ENCODE results near the gene TET2.
"Not testable (repeated sequence)": the region's sequence is repeated elsewhere in the genome, so short reads cannot be mapped to it uniquely, and the experiment has no call there.

The TET2 gene

DNA sequence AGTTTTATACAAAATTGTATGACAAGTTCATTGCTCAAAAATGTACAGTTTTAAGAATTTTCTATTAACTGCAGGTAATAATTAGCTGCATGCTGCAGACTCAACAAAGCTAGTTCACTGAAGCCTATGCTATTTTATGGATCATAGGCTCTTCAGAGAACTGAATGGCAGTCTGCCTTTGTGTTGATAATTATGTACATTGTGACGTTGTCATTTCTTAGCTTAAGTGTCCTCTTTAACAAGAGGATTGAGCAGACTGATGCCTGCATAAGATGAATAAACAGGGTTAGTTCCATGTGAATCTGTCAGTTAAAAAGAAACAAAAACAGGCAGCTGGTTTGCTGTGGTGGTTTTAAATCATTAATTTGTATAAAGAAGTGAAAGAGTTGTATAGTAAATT, 131.0 kb downstream of the TET2 start:
- DNase-seq (ENCODE audit: insufficient read length, low spot score), result no peak

DNA sequence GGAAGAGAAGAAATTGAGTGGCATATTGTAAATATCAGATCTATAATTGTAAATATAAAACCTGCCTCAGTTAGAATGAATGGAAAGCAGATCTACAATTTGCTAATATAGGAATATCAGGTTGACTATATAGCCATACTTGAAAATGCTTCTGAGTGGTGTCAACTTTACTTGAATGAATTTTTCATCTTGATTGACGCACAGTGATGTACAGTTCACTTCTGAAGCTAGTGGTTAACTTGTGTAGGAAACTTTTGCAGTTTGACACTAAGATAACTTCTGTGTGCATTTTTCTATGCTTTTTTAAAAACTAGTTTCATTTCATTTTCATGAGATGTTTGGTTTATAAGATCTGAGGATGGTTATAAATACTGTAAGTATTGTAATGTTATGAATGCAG, 132.6 kb downstream of the TET2 start:
- DNase-seq (ENCODE audit: insufficient read length, low spot score) (no peak), FAIRE-seq (no peak)

More for the DNA sequence above, 131.0 kb downstream of the TET2 start:
- no peak for FAIRE-seq

DNA sequence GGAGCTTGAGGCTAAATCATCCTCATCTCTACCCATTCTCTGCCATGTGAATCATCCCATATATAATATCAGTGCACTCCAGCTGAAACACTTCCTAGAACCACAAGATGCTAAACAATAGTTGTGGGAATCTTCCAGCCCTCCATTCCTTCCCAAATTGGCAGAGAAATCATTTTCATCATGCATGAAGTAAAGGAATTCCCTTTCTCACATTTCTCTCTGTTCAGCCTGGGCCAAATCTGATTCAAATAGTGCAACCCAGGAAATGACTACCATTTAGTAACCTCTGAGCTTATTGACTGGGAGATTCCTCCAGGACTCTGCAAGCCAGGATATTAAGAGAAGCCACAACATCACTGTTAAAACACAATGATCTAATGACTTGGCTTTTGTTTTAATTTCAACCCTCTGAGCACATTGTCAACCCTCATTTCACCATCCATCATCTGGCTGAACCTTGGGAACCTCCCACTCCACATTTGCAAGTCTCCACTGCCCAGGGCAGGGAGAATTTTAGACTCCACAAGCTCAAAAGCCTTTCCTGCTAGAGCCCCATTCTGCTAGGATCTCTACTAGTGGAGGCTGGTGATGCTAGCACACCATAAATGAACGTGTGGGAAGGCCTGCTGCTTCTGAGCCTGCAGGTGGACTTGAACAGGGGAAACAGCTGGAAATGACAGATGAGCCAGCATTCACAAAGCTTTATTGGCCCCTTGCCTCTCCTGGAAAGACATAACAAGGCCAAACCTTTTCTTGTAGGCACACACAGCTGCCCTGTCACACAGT, 133.9 kb downstream of the TET2 start:
- DNase-seq (ENCODE audit: insufficient read length, low spot score), result no peak
- FAIRE-seq, result no peak

DNA sequence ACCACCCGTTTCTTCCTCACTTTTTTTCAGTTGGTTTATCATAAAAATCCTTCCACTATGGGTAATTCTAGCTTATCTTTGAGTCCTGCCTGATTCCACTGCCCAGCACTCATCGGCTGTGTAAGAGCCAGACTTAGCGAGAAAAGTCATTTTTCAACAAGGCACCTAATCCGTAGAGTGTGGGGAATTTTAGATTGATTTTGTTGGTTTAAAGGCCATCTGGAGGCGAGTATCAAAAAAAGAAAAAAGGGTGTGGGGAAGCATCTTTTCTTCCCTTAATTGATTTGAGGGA, 134.4 kb downstream of the TET2 start:
- no peak for DNase-seq (ENCODE audit: insufficient read length, low spot score)
- no peak for FAIRE-seq

DNA sequence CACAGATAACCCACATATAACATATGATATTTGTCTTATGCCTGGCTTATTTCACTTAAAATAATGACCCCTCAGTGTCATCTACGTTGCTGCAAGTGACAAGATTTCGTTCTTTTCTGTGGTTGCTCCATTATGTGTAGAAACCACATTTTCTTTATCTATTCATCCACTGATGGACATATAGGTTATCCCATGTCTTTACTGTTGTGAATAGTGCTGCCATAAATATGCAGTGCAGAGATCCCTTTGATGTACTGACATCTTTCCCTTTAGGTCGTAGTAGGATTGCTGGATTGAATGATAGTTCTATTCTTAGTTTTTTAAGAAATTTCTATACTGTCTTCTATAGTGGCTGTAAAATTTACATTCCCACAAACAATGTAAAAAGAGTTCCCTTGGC, 135.8 kb downstream of the TET2 start:
- DNase-seq (ENCODE audit: insufficient read length, low spot score), result no peak
- no peak for FAIRE-seq

DNA sequence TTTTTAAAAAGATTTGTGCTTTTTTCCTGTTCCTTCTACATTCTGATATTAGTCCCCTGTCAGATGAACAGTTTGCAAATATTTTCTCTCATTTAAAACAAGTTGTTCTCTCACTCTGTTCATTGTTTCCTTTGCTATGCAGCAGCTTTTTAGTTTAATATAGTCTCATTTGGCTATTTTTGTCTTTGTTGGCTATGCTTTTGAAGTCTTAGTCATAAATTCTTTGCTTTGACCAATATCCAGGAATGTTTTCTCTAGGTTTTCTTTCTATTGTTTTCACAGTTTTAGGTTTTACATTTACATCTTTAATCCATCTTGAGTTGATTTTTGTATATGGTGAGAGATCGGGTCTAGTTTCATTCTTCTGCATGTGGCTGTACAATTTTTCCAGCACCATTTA, 136.8 kb downstream of the TET2 start:
- DNase-seq (ENCODE audit: insufficient read length, low spot score), result no peak
- no peak for FAIRE-seq

DNA sequence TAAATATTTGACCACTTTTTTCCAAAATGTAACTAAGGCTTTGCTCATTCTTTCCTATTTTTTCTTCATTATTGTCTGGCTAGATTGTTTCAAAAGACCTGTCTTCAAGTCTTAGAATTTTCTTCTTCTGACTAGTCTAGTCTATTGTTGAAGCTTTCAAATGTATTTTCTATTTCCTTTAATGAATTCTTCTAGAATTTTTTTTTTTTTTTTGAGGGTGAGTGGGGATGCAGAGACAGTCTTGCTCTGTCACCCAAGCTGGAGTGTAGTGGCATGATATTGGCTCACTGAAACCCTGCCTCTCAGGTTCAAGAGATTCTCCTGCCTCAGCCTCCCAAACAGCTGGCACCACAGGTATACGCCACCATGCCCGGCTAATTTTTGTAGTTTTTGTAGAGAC, 141.4 kb downstream of the TET2 start:
- FAIRE-seq (no peak), DNase-seq (ENCODE audit: insufficient read length, low spot score) (no peak)

DNA sequence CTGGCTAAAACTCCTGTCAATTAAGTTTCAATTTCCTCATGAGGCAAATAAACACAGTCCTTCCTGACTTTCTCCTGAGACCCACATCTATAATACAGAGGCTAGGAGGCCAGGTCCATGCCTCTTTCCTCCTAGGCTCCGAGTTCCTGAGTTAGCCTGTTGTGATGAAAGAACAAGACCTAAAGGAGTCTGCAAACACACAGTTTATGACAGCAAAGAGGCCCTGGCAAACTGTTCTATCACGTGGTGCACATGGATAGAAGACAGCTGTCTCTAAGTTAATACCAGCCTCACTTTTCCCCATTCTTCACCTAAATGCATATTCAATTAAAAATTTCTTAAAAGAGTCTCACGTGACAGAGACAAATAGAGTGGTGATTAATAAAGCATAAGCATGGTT, 145.2 kb downstream of the TET2 start:
- FAIRE-seq, result no peak
- no peak for DNase-seq (ENCODE audit: insufficient read length, low spot score)

DNA sequence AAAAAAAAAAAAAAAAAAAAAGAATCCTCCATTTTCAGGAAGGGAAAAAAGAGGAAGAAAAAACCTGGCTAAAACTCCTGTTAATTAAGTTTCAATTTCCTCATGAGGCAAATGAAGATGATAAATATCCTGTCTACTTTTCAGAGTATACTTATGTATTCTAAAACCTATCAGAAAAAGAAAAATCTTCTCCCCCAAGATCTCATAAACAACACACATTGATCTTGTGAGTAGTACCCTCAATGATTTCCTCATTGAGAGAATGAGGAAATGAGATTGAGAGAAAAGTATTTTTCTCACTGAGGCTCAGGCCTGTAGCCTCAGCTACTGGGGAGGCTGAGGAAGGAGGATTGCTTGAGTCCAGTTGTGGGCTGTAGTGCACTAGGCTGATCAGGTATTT, 146.7 kb downstream of the TET2 start:
- no peak for DNase-seq (ENCODE audit: insufficient read length, low spot score)
- FAIRE-seq, result no peak

DNA sequence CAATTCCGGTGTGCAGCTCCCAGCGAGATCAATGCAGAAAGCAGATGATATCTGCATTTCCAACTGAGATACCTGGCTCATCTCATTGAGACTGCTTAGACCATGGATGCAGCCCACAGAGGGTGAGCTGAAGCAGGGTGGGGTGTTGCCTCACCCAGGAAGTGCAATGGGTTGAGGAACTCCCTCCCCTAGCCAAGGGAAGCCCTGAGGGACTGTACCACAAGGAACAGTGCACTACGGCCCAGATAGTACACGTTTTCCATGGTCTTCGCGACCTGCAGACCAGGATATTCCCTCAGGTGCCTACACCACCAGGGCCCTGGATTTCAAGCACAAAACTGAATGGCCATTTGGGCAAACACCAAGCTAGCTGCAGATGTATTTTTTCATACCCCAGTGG, 150.0 kb downstream of the TET2 start:
- FAIRE-seq, result no peak
- DNase-seq (ENCODE audit: insufficient read length, low spot score), result no peak

DNA sequence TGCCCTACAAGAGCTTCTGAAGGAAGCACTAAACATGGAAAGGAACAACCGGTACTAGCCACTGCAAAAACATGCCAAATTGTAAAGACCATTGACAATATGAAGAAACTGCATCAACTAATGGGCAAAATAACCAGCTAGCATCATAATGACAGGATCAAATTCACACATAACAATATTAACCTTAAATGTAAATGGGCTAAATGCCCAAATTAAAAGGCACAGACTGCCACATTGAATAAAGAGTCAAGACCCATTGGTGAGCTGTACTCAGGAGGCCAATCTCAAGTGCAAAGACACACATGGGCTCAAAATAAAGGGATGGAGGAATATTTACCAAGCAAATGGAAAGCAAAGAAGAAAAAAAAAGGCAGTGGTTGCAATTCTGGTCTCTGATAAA, 152.4 kb downstream of the TET2 start:
- not testable (repeated sequence) for FAIRE-seq; DNase-seq (ENCODE audit: insufficient read length, low spot score)

DNA sequence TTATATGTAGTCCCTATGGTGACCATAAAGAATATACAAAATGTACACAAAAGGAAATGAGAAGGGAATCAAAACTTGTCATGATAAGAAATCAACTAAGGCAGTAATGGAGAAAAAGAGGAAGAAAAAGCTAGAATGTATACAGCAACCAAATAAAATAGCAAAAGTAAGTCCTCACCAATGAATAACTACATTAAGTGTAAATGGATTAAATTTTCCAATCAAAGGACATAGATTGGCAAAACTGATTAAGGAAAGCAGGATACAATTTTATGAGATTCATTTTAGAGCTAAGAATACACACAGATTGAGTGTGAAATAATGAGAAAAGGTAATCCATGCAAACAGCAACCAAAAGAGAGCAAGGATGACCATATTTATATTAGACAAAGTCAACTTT, 157.4 kb downstream of the TET2 start:
- no peak for DNase-seq (ENCODE audit: insufficient read length, low spot score)
- peak; percentile 82 for FAIRE-seq

DNA sequence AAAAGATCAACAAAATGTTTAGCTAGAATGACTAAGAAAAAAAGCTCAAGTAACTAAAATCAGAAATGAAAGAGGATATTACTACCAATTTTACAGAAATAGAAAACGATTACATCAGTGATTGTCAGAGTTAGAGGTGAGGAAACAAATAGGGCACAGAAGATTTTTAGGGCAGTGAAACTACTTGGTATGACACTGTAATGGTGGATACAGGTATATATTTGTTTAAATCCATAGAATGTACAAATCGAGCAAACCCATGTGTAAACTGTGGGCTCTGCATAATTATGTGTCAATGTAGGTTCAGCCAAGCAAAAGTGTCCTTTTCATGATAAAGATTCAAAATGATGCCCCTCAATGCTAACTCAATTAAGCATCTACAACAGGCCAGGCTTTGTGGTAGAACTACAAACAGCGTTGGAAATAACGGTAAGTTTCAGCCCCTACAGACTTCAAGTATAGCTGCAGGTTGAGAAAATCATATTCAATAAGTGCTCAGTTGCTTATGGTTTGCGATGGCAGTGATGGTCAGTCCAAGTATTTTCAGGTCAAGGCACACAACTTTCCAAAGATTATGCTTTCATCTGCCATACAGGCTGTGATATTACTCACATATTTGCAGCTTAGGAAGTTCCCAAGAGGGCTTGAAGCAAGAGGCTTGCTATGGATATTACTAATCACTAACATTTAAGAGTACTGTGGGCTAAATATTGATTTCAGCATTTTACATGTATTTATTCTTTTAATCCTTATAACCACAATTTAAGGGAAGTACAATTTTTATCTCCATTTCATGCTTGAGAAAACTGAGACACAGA, 158.6 kb downstream of the TET2 start:
- DNase-seq (ENCODE audit: insufficient read length, low spot score), result no peak
- peak; percentile 92 for FAIRE-seq

DNA sequence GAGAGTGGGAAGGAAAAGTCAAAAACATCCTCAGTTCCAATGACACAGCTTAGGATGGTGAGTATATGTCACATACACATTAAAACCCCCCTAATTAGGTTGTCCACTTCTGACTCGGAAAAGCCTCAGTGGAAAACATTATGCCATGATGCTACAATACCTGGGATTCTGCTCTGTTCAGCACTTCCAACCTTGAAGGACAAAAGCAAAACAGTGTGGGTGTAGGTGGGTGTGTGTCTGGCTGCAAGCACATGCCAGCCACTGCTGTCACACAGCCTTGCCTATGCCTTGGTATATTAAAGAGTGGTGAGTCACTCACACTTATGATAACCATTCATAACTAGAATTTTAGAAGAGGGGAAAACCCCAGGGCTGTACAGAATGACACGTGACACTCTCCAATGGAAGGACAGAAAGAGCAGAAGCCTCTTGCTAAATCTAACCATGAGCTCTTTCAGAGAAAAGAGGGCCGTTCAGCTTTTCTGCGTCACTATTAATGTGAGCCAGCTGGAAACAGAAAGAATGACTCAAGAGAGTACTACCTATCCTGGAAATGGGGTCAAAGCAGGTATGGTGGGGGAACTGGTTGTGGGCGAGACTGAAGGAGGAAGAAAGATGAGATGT, 159.6 kb downstream of the TET2 start:
- DNase-seq (ENCODE audit: insufficient read length, low spot score), result peak; percentile 30
- peak; percentile 93 for FAIRE-seq

DNA sequence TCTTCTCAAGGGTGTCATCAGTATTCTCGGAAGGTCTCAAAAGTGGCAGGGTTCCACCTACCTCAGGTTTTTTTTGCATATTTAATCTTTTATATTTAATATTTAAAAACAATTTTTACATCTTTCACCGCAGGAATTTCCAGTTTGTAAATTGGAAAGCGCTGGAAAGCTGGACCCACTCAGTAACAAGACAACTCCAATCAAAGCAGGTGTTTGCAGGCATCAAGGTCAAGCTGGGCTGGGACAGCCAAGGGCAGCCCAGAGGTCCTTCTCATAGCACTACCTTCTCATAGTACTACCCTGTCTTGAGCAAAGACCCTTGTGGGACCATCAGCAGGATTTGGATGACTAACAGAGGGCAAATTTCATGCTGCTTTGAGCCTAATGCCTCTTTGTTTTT, 160.1 kb downstream of the TET2 start:
- FAIRE-seq (no peak), DNase-seq (ENCODE audit: insufficient read length, low spot score) (no peak)

DNA sequence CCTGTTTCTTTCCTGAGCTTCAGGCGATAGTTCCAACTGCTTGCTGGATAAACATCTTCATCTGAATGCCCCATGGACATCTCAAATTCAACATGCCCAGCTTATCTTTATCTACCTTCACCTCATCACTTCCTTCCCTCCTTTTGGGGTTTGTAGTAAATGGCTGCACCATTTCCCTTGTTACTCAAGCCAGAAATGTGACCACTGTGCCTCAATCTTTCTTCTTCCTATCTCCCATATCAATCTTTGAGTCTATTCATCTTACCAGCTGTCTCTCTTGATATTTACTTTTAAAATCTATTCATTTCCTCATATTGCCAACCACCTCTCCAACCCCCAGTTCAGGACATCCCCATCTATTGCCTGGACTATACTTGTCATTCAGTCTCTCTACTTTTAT, 171.8 kb downstream of the TET2 start:
- FAIRE-seq (no peak), DNase-seq (ENCODE audit: insufficient read length, low spot score) (no peak)

DNA sequence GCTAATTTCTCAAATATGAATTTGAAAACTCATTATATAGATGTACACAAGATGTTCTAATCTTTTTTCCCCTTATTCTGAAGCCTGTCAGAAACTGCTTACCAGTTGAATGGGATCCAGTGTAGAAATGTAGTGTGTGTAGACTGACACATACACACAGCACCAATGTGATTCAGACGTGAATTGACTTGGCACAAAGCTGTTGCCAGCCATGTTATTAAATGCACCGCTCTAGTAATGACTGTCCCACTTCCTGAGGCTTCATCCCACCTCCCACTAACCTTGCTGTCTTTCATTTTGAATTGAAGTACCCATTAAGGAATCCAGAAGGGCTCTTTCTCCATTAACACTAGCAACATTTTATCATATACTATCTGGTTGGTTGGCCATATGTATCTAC, 180.5 kb downstream of the TET2 start:
- no peak for DNase-seq (ENCODE audit: insufficient read length, low spot score)
- no peak for FAIRE-seq

DNA sequence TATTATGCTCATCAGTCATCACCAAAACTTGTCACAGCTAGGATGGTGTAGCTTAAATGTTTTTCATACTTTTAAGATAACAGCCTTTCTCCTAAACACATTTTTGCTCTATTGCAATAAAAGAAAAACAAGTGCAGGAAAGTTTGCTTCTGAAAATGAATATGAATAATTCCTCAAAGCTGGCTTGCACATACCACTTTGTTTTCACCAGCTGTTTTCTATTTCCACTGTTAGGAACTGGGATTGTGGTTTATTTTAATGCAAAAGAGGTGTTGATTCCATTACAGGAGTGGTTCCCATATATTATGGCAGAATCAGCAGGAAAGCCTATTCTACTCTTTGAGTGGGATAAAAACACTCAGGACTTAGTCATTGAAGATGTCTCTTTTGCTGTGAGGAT, 181.3 kb downstream of the TET2 start:
- no peak for FAIRE-seq
- no peak for DNase-seq (ENCODE audit: insufficient read length, low spot score)

DNA sequence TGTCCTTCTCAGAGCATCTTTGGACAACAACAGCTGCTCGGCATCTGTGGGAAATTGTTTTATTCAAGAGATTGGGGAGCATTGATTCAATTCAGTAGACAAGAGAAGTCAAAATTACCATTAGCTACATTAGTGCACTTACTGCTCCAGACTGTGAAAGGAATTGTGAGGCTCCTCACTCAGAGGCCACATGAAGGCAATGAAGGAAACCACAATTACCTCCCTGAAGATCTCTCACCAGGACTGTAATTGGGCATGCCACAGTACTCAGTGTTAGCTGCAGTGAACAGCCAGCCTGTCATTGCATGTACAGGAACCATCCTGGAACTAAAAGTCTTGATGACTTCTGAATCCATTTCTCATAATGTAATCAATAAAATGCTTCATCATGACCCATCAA, 182.4 kb downstream of the TET2 start:
- no peak for DNase-seq (ENCODE audit: insufficient read length, low spot score)
- no peak for FAIRE-seq

All from GM19239 (cell line).